ENCODE data around the gene CDH11. TPM values are rescaled to one million over a fixed set of nuclear protein-coding genes. Genes with fewer than 3 reads are reported as not detected.

Gene CDH11
- polyA plus RNA-seq, 1 donor (not counting 4 experiments of a cell fraction or from before 2014, with no cell fraction given): 36.8 TPM

GRCh38 chr16:64950731-64951130, 171.1 kb downstream of the CDH11 start:
- H3K9ac ChIP-seq (ENCODE audit: control insufficient read depth, extremely low read depth, insufficient read depth, low read length): no peak overlapping the region
- no peaks in the 10 kb centered on the region for H3K27me3 ChIP-seq (ENCODE audit: control insufficient read depth, extremely low read depth, insufficient read depth, low read length)
- dilution Hi-C loops (cut with MboI; ENCODE audit: extremely low pct_ligation_motif_present, low sequenced_read_pairs): no loop called here
- DNase-seq (ENCODE audit: low read depth, low spot score): no peak
- no peaks in the 10 kb centered on the region for H3K79me2 ChIP-seq (ENCODE audit: control insufficient read depth, insufficient read depth, low read length)
- H3K4me3 ChIP-seq (ENCODE audit: control insufficient read depth in 2 of 3, extremely low read depth in 1 of 3, insufficient read depth in 2 of 3, low read depth in 1 of 3, low read length in 3 of 3): no peak overlapping the region
- no peaks in the 10 kb centered on the region for H3K4me1 ChIP-seq (ENCODE audit: control insufficient read depth, extremely low read depth, insufficient read depth, low read length)
- no peaks in the 10 kb centered on the region for H3K9me1 ChIP-seq (ENCODE audit: control insufficient read depth, extremely low read depth, insufficient read depth, low read length)
- TF ChIP-seq CTCF (optimal IDR thresholded peaks at IDR 0.05 in 1 of 3, IDR thresholded peaks at IDR 0.05 in 1 of 3, conservative IDR thresholded peaks at IDR 0.05 in 1 of 3; ENCODE audit: extremely low read depth in 1 of 3, insufficient read depth in 2 of 3, low read length in 3 of 3) (no peak), EZH2 (IDR thresholded peaks at IDR 0.05; ENCODE audit: low read length) (no peak)
- no peak overlapping the region for H3K4me2 ChIP-seq (ENCODE audit: control insufficient read depth, extremely low read depth, insufficient read depth, low read depth, low read length)
- no peak for FAIRE-seq
- H3K27ac ChIP-seq (ENCODE audit: control insufficient read depth, insufficient read depth, low read length): no peak overlapping the region
- no peaks in the 10 kb centered on the region for H3K9me3 ChIP-seq (ENCODE audit: control insufficient read depth, low read depth, low read length)
- no peaks in the 10 kb centered on the region for H3K36me3 ChIP-seq (ENCODE audit: control insufficient read depth in 2 of 2, extremely low read depth in 1 of 2, insufficient read depth in 2 of 2, low read length in 2 of 2)
- H2AFZ ChIP-seq (ENCODE audit: control insufficient read depth, low read length): no peak overlapping the region
- H4K20me1 ChIP-seq (ENCODE audit: control insufficient read depth, extremely low read depth, insufficient read depth, low read length): no peaks in the 10 kb centered on the region

GRCh38 chr16:64950262-64950661, 171.6 kb downstream of the CDH11 start:
- TF ChIP-seq EZH2 (IDR thresholded peaks at IDR 0.05; ENCODE audit: low read length) (no peak), CTCF (optimal IDR thresholded peaks at IDR 0.05 in 1 of 3, IDR thresholded peaks at IDR 0.05 in 1 of 3, conservative IDR thresholded peaks at IDR 0.05 in 1 of 3; ENCODE audit: extremely low read depth in 1 of 3, insufficient read depth in 2 of 3, low read length in 3 of 3) (peak in 1 of 3 experiments; percentile 13)
- no peak overlapping the region for H3K9ac ChIP-seq (ENCODE audit: control insufficient read depth, extremely low read depth, insufficient read depth, low read length)
- no peak overlapping the region for H3K4me2 ChIP-seq (ENCODE audit: control insufficient read depth, extremely low read depth, insufficient read depth, low read depth, low read length)
- dilution Hi-C loops (cut with MboI; ENCODE audit: extremely low pct_ligation_motif_present, low sequenced_read_pairs): no loop called here
- H3K27ac ChIP-seq (ENCODE audit: control insufficient read depth, insufficient read depth, low read length): no peak overlapping the region
- no peaks in the 10 kb centered on the region for H3K36me3 ChIP-seq (ENCODE audit: control insufficient read depth in 2 of 2, extremely low read depth in 1 of 2, insufficient read depth in 2 of 2, low read length in 2 of 2)
- no peak overlapping the region for H3K4me3 ChIP-seq (ENCODE audit: control insufficient read depth in 2 of 3, extremely low read depth in 1 of 3, insufficient read depth in 2 of 3, low read depth in 1 of 3, low read length in 3 of 3)
- no peaks in the 10 kb centered on the region for H3K79me2 ChIP-seq (ENCODE audit: control insufficient read depth, insufficient read depth, low read length)
- no peaks in the 10 kb centered on the region for H4K20me1 ChIP-seq (ENCODE audit: control insufficient read depth, extremely low read depth, insufficient read depth, low read length)
- no peaks in the 10 kb centered on the region for H3K9me3 ChIP-seq (ENCODE audit: control insufficient read depth, low read depth, low read length)
- FAIRE-seq: no peak
- DNase-seq (ENCODE audit: low read depth, low spot score): no peak
- no peaks in the 10 kb centered on the region for H3K4me1 ChIP-seq (ENCODE audit: control insufficient read depth, extremely low read depth, insufficient read depth, low read length)
- H2AFZ ChIP-seq (ENCODE audit: control insufficient read depth, low read length): no peak overlapping the region
- no peaks in the 10 kb centered on the region for H3K27me3 ChIP-seq (ENCODE audit: control insufficient read depth, extremely low read depth, insufficient read depth, low read length)
- H3K9me1 ChIP-seq (ENCODE audit: control insufficient read depth, extremely low read depth, insufficient read depth, low read length): no peaks in the 10 kb centered on the region
